Measurements from ENCODE around the gene GLO1.

GLO1 gene

GRCh38 chr6:38658418-38659167 lies 44.4 kb downstream of the GLO1 start:
- no peak overlapping the region for H3K27ac ChIP-seq (ENCODE audit: low read depth, low read length, severe bottlenecking)
- no peaks in the 10 kb centered on the region for H3K9me3 ChIP-seq (ENCODE audit: control insufficient read depth, low read length)
- H3K4me1 ChIP-seq (ENCODE audit: control insufficient read depth, insufficient read depth, low read length, poor library complexity, severe bottlenecking), result no peaks in the 10 kb centered on the region
- WGBS, 2 experiments (ENCODE audit: insufficient coverage in 2 of 2), result 67 to 100% methylated on average over 1 to 2 of the region's 3 CpGs
- no peaks in the 10 kb centered on the region for H3K36me3 ChIP-seq (ENCODE audit: control insufficient read depth, insufficient read depth, low read length)
- H3K4me3 ChIP-seq (ENCODE audit: extremely low read depth, insufficient read depth, low read length, poor library complexity, severe bottlenecking), result no peak overlapping the region

- 100% methylated on average over 1 of the region's 1 CpG for WGBS, 2 experiments (ENCODE audit: insufficient coverage in 2 of 2)
- Histone ChIP-seq H3K4me1 (ENCODE audit: control insufficient read depth, insufficient read depth, low read length, poor library complexity, severe bottlenecking) (no peaks in the 10 kb centered on the region), H3K4me3 (ENCODE audit: extremely low read depth, insufficient read depth, low read length, poor library complexity, severe bottlenecking) (no peak overlapping the region), H3K27ac (ENCODE audit: low read depth, low read length, severe bottlenecking) (no peak overlapping the region), H3K9me3 (ENCODE audit: control insufficient read depth, low read length) (no peaks in the 10 kb centered on the region), H3K36me3 (ENCODE audit: control insufficient read depth, insufficient read depth, low read length) (no peaks in the 10 kb centered on the region)
These were observed 46.0 kb downstream of the GLO1 start for GRCh38 chr6:38656896-38657295.

GRCh38 chr6:38654263-38654662 lies 48.7 kb downstream of the GLO1 start:
- no peak overlapping the region for H3K4me3 ChIP-seq (ENCODE audit: extremely low read depth, insufficient read depth, low read length, poor library complexity, severe bottlenecking)
- H3K9me3 ChIP-seq (ENCODE audit: control insufficient read depth, low read length), result no peaks in the 10 kb centered on the region
- no peaks in the 10 kb centered on the region for H3K4me1 ChIP-seq (ENCODE audit: control insufficient read depth, insufficient read depth, low read length, poor library complexity, severe bottlenecking)
- H3K36me3 ChIP-seq (ENCODE audit: control insufficient read depth, insufficient read depth, low read length), result no peaks in the 10 kb centered on the region
- no peak overlapping the region for H3K27ac ChIP-seq (ENCODE audit: low read depth, low read length, severe bottlenecking)
- WGBS, 2 experiments (ENCODE audit: insufficient coverage in 2 of 2), result no CpG with 5 or more reads among the region's 2 CpGs

DNA sequence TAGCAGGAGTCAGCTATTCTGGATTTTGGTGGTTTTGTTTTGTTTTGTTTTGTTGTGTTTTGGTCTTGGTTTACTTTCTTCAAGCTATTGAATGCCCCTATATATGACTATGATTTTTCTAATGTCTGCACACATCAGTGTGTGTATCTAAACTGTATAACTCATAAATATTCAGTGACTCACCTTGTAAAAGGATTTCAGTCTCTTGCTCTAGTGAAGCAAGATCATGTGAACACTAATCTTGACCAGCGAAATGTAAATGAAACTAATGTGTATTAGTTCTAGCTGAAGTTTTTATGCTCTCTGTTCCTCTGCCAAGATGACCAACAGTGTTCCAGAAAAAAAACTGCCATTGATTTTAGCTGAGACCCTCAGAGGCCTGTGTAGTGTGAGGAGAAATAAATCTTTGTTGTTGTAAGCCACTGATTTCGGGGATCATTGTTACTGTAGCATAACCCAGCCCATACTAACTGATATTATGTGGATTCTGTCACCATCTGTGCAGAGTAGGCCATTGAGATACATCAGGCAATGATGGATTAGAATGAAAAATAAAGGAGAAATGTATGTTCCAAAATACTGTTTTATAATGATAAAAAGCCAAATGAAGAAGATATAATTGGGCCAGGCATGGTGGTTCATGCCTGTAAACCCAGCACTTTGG lies 51.7 kb downstream of the GLO1 start:
- H3K4me1 ChIP-seq (ENCODE audit: control insufficient read depth, insufficient read depth, low read length, poor library complexity, severe bottlenecking), result no peaks in the 10 kb centered on the region
- no peak overlapping the region for H3K27ac ChIP-seq (ENCODE audit: low read depth, low read length, severe bottlenecking)
- H3K4me3 ChIP-seq (ENCODE audit: extremely low read depth, insufficient read depth, low read length, poor library complexity, severe bottlenecking), result no peak overlapping the region
- 83% methylated on average over 1 of the region's 2 CpGs; no CpG with 5 or more reads in 1 of the 2 experiments for WGBS, 2 experiments (ENCODE audit: insufficient coverage in 2 of 2)
- no peaks in the 10 kb centered on the region for H3K36me3 ChIP-seq (ENCODE audit: control insufficient read depth, insufficient read depth, low read length)
- no peaks in the 10 kb centered on the region for H3K9me3 ChIP-seq (ENCODE audit: control insufficient read depth, low read length)

- Histone ChIP-seq H3K27ac (ENCODE audit: low read depth, low read length, severe bottlenecking) (no peak overlapping the region), H3K36me3 (ENCODE audit: control insufficient read depth, insufficient read depth, low read length) (no peaks in the 10 kb centered on the region), H3K9me3 (ENCODE audit: control insufficient read depth, low read length) (no peaks in the 10 kb centered on the region), H3K4me3 (ENCODE audit: extremely low read depth, insufficient read depth, low read length, poor library complexity, severe bottlenecking) (no peak overlapping the region), H3K4me1 (ENCODE audit: control insufficient read depth, insufficient read depth, low read length, poor library complexity, severe bottlenecking) (no peaks in the 10 kb centered on the region)
- 91 to 94% methylated on average over 3 of the region's 5 CpGs for whole genome bisulfite sequencing, 2 experiments (ENCODE audit: insufficient coverage in 2 of 2)
These were observed 52.7 kb downstream of the GLO1 start for GRCh38 chr6:38650207-38650752.

DNA sequence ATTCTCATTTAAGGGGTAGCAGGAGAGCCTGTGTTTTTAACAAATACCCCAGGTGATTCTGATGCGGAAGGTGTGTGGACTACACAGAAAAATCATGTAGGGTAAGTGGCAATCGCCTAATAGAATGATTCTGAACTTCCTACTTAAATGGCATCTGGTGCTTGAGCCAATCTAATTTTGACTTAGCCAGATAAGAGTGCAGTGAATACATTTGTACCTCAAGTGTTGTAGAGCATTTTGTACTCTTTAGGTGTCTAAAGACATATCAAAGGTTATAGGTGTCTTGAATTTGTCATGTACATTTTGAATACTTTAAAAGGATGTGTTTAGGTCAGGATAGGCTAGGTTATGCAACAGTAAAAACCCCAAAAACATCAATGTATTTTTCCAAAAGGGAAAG lies 53.2 kb downstream of the GLO1 start:
- no peak overlapping the region for H3K27ac ChIP-seq (ENCODE audit: low read depth, low read length, severe bottlenecking)
- H3K36me3 ChIP-seq (ENCODE audit: control insufficient read depth, insufficient read depth, low read length), result no peaks in the 10 kb centered on the region
- WGBS, 2 experiments (ENCODE audit: insufficient coverage in 2 of 2), result 89% methylated on average over 2 of the region's 2 CpGs; no CpG with 5 or more reads in 1 of the 2 experiments
- H3K4me3 ChIP-seq (ENCODE audit: extremely low read depth, insufficient read depth, low read length, poor library complexity, severe bottlenecking), result no peak overlapping the region
- no peaks in the 10 kb centered on the region for H3K4me1 ChIP-seq (ENCODE audit: control insufficient read depth, insufficient read depth, low read length, poor library complexity, severe bottlenecking)
- H3K9me3 ChIP-seq (ENCODE audit: control insufficient read depth, low read length), result no peaks in the 10 kb centered on the region

- H3K9me3 ChIP-seq (ENCODE audit: control insufficient read depth, low read length), result no peaks in the 10 kb centered on the region
- H3K27ac ChIP-seq (ENCODE audit: low read depth, low read length, severe bottlenecking), result no peak overlapping the region
- no peaks in the 10 kb centered on the region for H3K36me3 ChIP-seq (ENCODE audit: control insufficient read depth, insufficient read depth, low read length)
- H3K4me1 ChIP-seq (ENCODE audit: control insufficient read depth, insufficient read depth, low read length, poor library complexity, severe bottlenecking), result no peaks in the 10 kb centered on the region
- H3K4me3 ChIP-seq (ENCODE audit: extremely low read depth, insufficient read depth, low read length, poor library complexity, severe bottlenecking), result no peak overlapping the region
These were observed 54.3 kb downstream of the GLO1 start for GRCh38 chr6:38648629-38649028.

DNA sequence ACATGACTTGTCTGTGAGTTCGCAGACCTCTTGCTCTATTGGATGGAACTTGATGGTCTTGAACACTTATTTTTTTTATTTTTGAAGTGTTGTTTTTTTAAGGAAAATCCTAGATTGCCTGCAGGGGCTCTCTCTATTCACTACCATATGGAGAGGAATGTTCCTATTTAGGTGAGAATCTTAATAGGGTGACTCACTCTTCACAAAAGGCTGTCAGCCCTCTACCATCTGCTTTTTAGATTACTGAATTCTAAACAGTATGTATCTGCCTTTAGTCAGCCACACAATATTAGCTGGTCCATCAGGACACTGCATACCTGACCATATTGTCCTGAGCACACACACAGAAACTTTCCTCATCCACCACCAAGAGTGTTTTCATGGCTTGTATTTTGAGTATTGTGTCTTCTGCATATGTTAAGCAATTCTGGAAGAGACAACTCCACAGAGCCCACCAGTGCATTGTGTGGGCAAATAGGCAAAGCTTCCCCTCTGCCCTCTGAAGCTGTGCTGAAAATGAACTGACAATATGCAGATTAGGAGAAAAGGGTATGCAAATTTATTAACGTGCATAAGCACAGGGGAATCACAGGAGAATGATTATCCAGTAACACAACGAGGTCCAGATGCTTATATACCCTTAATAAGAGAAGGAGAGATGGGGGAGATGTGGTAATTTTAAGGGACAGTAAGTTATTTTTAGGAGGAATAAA lies 56.6 kb downstream of the GLO1 start:
- Histone ChIP-seq H3K4me1 (ENCODE audit: control insufficient read depth, insufficient read depth, low read length, poor library complexity, severe bottlenecking) (no peaks in the 10 kb centered on the region), H3K4me3 (ENCODE audit: extremely low read depth, insufficient read depth, low read length, poor library complexity, severe bottlenecking) (no peak overlapping the region), H3K27ac (ENCODE audit: low read depth, low read length, severe bottlenecking) (no peak overlapping the region), H3K36me3 (ENCODE audit: control insufficient read depth, insufficient read depth, low read length) (no peaks in the 10 kb centered on the region), H3K9me3 (ENCODE audit: control insufficient read depth, low read length) (no peaks in the 10 kb centered on the region)
- WGBS, 2 experiments (ENCODE audit: insufficient coverage in 2 of 2), result 57 to 75% methylated on average over 1 to 2 of the region's 3 CpGs

- H3K27ac ChIP-seq (ENCODE audit: low read depth, low read length, severe bottlenecking), result no peak overlapping the region
- H3K9me3 ChIP-seq (ENCODE audit: control insufficient read depth, low read length), result no peaks in the 10 kb centered on the region
- no peak overlapping the region for H3K4me3 ChIP-seq (ENCODE audit: extremely low read depth, insufficient read depth, low read length, poor library complexity, severe bottlenecking)
- no peaks in the 10 kb centered on the region for H3K36me3 ChIP-seq (ENCODE audit: control insufficient read depth, insufficient read depth, low read length)
- no peaks in the 10 kb centered on the region for H3K4me1 ChIP-seq (ENCODE audit: control insufficient read depth, insufficient read depth, low read length, poor library complexity, severe bottlenecking)
- no CpG with 5 or more reads among the region's 1 CpG for WGBS, 2 experiments (ENCODE audit: insufficient coverage in 2 of 2)
These were observed 58.0 kb downstream of the GLO1 start for GRCh38 chr6:38644951-38645350.

DNA sequence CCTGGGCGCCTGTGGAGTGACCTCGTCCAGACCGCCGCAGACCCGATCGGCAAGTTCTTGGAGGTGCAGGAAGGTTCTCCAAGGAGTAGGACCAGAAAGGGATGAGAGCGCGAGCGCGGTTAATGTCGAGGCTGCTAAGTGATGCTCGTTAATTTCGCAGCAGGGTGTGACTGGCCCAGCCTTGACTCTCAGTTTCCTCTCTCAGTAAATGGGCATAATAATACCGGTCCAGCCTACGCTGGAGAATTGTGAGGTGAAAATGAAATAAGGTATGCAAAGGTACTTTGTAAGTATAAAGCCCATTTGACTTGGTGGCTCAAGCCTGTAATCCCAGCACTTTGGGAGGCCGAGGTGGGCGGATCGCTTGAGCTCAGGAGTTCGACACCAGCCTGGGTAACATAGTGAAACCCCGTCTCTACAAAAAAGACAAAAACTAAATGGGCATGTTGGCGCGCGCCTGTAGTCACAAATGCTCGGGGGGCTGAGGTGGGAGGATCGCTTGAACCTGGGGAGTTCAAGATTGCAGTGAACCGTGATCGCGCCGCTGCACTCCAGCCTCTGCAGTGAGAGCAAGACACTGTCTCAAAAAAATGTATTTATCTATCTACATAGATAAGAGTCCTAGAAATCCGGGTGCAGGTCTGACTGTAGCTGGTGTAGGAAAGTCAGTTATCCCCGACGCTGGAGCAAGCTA lies 62.6 kb downstream of the GLO1 start:
- 26 to 30% methylated on average over 21 to 26 of the region's 32 CpGs for WGBS, 2 experiments (ENCODE audit: insufficient coverage in 2 of 2)
- Histone ChIP-seq H3K27ac (ENCODE audit: low read depth, low read length, severe bottlenecking) (peak overlapping the region; percentile 92), H3K9me3 (ENCODE audit: control insufficient read depth, low read length) (no peaks in the 10 kb centered on the region), H3K4me3 (ENCODE audit: extremely low read depth, insufficient read depth, low read length, poor library complexity, severe bottlenecking) (peak overlapping the region; percentile 77), H3K36me3 (ENCODE audit: control insufficient read depth, insufficient read depth, low read length) (no peaks in the 10 kb centered on the region), H3K4me1 (ENCODE audit: control insufficient read depth, insufficient read depth, low read length, poor library complexity, severe bottlenecking) (peaks cover 4% of the 10 kb centered on the region)
